AG08395 (cell line): ENCODE measurements around the gene KLHL13.
"Not testable (repeated sequence)": the region's sequence is repeated elsewhere in the genome, so short reads cannot be mapped to it uniquely, and the experiment has no call there.

Source experiments
- DNase-seq: peaks from one replicate; pipeline ENCODE4 v3.0.0; 2012; ENCODE audit warnings: mixed read lengths, low spot score

KLHL13 gene

DNA sequence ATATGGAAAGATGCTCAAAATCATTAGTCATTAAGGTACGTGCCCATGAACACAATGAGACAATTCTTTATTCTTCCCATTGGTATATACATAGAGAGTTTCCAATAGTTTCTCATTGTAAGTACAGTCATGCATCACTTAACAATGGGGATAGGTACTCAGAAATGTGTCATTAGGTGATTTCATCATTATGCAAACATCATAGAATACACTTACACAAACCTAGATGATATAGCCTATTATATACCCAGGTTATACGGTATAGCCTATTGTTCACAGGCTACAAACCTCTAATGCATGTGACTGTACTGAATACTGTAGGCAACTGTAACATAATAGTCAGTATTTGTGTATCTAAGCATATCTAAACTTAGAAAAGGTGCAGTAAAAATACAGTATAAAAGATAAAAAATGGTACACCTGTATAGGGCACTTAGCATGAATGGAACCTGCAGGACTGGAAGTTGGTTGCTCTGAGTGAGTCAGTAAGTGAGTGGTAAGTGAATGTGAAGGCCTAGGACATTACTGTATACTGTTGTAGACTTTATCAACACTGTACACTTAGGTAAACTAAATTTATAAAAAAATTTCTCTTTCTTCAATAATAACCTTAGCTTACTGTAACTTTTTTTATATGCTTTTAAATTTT, 49.6 kb downstream of the KLHL13 start:
- DNase-seq, result no peak

GRCh38 chrX:118062817-118063615, 53.6 kb downstream of the KLHL13 start:
- DNase-seq, result no peak

DNA sequence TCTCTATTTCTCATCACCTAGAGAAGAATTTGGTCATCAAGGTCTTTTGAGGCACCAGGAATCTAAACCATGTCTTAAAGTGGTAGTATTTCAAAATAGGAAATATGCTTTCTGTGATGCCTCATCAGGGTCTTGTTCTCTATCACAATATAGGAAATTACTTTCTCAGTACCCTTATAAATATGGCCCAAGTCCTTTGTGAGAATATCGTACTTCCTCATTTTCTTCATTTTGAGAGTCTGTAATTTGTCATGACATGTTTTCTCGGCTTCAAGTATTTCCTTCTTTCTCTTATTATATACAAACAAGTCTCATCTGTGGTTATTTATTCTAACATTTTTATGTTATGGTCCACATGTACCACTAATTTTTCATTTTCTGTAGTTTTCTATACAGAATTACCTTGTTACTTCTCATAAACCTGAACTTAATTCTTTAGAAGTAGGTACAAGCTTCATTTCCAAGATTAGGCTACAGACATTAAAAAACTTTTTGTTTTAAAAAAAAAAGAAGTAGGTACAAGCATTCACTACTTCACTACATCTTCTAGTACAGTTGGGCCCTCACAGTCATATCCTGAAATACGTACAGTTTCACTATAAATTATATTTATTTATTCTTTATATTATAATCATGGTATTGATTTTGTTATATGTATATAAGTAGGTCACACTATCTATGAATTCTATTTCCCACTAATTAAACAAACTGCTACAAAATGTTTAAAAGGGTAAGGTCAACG, 54.4 kb downstream of the KLHL13 start:
- DNase-seq, result no peak

DNA sequence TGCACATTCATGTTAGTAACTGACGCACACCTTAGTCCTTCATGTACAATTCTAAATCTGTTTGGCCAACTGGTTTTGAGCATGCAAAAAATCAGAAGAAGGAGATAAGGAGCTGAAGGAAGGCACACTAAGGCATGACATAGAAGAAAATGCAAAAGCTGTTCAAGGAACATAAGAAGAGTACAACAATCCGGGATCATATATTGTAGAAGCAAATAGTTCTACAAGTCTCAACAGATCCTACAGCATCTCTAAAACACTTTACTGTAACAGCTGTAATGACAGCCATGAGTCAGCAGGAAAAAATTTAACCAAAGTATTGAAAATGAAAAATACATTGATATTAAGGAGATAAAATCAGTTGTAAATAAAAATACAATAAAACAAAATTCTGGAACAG, 57.7 kb downstream of the KLHL13 start:
- DNase-seq, result no peak

DNA sequence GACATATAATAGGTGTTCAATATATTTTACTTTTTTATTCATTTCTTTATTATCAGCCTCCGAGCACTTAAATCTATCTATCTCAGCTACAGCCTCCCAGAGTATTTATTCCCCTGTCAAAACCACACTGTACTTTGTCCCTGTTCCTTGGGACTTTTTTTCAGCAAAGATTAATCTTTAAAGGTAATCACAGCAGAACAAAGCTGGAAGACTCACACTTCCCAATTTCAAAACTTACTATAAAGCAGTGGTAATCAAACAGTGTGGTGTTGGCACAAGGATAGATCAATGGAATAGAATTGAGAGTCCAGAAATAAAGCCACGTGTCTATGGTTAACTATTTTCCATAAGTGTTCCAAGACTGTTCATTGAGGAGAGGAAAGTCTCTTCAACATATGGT, 59.7 kb downstream of the KLHL13 start:
- no peak for DNase-seq

- no peak for DNase-seq
These were observed 66.9 kb downstream of the KLHL13 start for GRCh38 chrX:118049713-118050112.

GRCh38 chrX:118047446-118048186, 69.0 kb downstream of the KLHL13 start:
- no peak for DNase-seq

GRCh38 chrX:118039591-118039990, 77.0 kb downstream of the KLHL13 start:
- no peak for DNase-seq

DNA sequence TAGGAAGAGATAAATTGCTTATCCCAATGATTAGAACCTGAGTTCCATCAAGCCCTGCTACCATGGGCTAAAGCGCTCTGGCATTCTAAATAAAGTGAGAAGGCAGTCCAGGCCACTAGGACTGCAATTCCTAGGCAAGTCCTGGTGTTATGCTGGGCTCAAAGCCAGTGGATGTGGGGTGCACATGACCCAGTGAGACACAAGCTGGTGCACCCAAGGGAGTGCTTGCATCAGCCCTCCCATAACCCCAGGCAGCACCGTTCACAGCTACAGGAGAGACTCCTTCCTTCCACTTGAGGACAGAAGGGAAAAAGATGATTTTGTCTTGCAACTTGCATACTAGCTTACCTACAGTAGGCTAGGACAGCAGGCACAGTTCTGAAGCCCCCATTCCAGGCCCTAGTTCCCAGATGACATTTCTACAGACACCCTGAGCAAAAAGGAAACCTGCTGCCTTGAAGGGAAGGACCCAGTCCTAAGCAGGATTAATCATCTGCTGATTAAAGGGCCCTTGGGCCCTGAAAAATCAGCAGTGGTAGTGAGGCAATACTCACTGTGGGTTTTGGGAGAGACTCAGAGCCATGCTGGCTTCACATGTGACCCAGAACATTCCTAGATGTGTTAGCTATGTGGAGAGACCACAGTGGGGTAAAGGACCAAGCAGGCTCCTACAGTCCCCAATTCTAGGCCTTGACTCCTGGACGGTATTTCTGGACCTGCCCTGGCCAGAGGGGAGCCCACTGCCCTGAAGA, 77.8 kb downstream of the KLHL13 start:
- DNase-seq, result no peak

DNA sequence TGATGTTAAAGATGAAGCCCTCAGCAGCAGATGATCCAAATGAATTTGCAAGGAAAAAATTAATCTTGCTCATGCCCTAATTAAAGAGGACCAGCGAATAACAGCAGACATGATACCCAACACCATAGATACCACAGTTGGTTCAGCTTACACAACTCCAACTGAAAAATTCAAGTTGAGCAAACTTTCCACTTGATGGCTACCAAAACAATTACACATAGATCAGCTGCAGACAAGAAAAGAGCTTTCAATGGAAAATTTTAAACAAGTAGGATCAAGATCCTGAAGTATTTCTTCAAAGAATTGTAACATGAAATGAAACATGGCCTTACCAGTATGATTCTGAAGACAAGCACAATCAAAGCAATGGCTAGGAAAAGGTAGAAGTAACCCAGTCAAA, 90.0 kb downstream of the KLHL13 start:
- DNase-seq, result no peak

- no peak for DNase-seq
These were observed 91.4 kb downstream of the KLHL13 start for GRCh38 chrX:118025226-118025625.

DNA sequence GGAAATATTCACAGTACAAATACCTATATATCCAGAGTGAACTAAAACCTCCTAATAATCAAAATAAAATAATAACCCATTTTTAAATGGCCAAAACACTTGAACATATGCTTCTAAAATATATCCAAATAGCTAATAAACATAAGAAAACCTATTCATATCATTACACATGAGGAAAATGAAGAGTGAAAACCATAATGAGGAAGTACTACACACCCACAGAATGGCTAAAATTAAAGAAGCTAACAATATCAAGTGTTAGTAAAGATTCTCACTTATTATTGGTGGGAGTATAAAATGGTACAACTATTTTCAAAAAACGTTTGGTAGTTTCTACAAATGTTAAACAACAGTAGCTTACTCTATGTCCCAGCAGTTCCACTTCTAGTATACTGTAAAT, 92.1 kb downstream of the KLHL13 start:
- DNase-seq, result no peak

GRCh38 chrX:118022753-118023152, 93.9 kb downstream of the KLHL13 start:
- DNase-seq, result no peak

DNA sequence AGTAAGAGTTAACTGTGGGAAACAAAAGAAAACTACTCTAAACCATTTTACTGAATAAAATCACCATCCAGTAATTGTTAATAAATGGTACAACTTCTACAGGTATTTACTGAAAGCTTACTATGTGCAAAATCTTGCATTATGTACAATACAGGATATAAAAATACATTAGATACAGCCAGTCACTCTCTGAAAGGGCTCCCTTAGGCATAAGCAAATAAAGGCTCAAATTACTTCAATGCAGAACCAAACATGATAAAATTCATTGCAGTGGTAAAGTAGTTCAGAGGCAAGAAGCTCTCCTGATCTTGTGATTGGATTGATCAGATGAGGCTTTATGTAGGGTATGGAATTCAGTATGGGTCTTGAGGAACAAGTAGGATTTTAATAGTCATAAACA, 100.2 kb downstream of the KLHL13 start:
- no peak for DNase-seq

- not testable (repeated sequence) for DNase-seq
These were observed 114.2 kb downstream of the KLHL13 start for GRCh38 chrX:118002417-118002816.

- no peak for DNase-seq
These were observed 116.1 kb downstream of the KLHL13 start for GRCh38 chrX:118000518-118000917.

DNA sequence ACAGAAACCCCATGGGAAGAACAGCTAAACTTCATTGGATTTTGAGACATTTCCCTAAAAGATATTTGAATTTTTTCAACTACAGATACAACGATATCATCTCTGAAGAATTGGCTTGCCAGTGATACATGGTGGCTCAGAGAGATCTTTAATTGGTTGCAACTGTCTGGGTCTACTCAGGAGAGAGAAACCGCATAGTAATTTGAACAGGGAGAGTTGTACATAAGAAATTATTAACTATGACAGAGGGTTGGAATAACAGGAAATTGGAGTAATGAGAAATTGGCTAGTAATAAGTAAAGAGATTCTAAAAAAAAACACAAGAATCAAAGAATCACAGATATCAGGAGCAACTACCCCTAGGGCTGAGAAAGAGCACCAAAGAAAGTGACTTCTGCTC, 118.4 kb downstream of the KLHL13 start:
- no peak for DNase-seq

- DNase-seq, result no peak
These were observed 119.6 kb downstream of the KLHL13 start for GRCh38 chrX:117996918-117997480.

GRCh38 chrX:117996408-117996807, 120.2 kb downstream of the KLHL13 start:
- no peak for DNase-seq

DNA sequence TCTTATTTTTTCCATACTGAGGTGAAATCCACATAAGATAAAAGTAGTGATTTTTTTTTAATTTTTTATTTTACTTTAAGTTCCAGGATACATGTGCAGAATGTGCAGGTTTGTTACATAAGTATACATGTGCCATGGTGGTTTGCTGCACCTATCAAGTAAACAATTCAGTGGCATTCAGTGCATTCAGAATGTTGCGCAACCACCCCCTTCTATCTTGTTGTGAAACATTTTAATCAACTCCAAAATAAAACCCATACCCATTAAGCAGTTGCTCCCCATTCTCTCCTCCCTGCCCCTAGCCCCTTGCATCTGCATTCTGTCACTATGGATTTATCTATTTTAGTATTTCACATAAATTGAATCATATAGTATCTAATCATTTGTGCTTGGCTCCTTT, 121.2 kb downstream of the KLHL13 start:
- no peak for DNase-seq

DNA sequence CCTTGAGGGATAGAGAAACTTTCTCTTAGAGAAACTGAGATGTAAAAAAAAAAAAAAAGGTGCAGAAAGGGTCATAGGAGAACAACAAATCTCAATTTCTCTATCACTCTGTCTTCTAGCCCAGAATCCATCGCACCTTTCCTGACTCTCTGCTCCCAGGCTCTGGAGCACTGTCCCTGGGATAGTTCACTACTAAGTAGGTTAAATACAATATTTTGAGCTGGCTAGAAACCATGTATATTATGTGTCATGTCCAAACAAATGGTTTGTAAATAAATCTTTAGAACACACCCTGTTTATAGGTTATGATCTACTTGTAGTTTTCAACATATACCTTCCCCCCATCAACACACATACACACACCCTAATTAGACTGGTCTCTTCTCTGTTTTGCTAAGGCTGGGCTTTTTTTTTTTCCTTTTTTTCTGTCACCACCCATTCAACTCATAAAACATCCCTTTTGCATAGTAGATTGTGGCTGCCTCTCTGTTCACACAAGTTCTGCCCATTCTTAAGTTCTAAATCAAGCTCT, 124.4 kb downstream of the KLHL13 start:
- no peak for DNase-seq
